Sigmoid colon (tissue), 7 donors: Measurements from ENCODE around the gene RAD51. TPM values are rescaled to one million over a fixed set of nuclear protein-coding genes. Genes with fewer than 3 reads are reported as not detected.

Experiments used
- DNase-seq: peaks from one replicate; pipeline ENCODE4 v3.0.0-alpha.2; 2019
- H3K27ac ChIP-seq, 4 donors: fragments of 200-600 bp; sonication (generic); one replicate each; pipeline ENCODE4 v1.5.1; 2016 to 2019; ENCODE audit warnings: mild to moderate bottlenecking in 1 of 4
- H3K27me3 ChIP-seq, 3 donors: fragments of 200-600 bp; sonication (generic); one replicate each; pipeline ENCODE4 v1.5.1; 2019; ENCODE audit warnings: mild to moderate bottlenecking in 1 of 3
- H3K36me3 ChIP-seq, 4 donors: fragments of 200-600 bp; sonication (generic); one replicate each; pipeline ENCODE4 v1.5.1; 2016 to 2019
- H3K4me1 ChIP-seq, 4 donors: fragments of 200-600 bp; sonication (generic); one replicate each; pipeline ENCODE4 v1.5.1; 2017 to 2019
- H3K4me3 ChIP-seq, 4 donors: fragments of 200-600 bp; sonication (generic); one replicate each; pipeline ENCODE4 v1.5.1; 2017 to 2019; ENCODE audit warnings: mild to moderate bottlenecking in 2 of 4, moderate library complexity in 1 of 4
- H3K9me3 ChIP-seq, 4 donors: fragments of 200-600 bp in 3 of 4; sonication (generic) in 3 of 4; one replicate each; pipeline versions ENCODE4 v1.5.1 to v1.6.1; 2013 to 2019
- EP300 ChIP-seq, 4 donors: sonication (generic); formaldehyde crosslinking; IDR thresholded peaks; one replicate each; pipeline ENCODE4 v1.6.1; 2017; ENCODE audit warnings: antibody characterized with exemption in 4 of 4
- POLR2A ChIP-seq, 2 donors: fragments of 450-650 bp; IDR thresholded peaks; one replicate each; pipeline ENCODE4 v1.6.1; 2016; ENCODE audit warnings: antibody characterized with exemption in 2 of 2, mild to moderate bottlenecking in 2 of 2, moderate library complexity in 2 of 2
- POLR2AphosphoS5 ChIP-seq, 4 donors: sonication (generic); formaldehyde crosslinking; IDR thresholded peaks; one replicate each; pipeline ENCODE4 v1.6.1; 2017; ENCODE audit warnings: antibody characterized with exemption in 4 of 4
- WGBS, 2 donors: extraction: QIAGEN DNeasy Blood & Tissue Kit; methylation state at CpG; one replicate each; pipeline ENCODE4 v1.1.7; 2013; 5-methylcytosine and 5-hydroxymethylcytosine counted together
- intact Hi-C: fragments of 100-400 bp; cut with DNase I; formaldehyde crosslinking; loops from one replicate; pipeline ENCODE4 v1.15.1; 2023
- polyA plus RNA-seq, 3 donors: library from polyadenylated mRNA; stranded (reverse); fragments of 200-250 nt; gene quantifications; one replicate each; pipeline ENCODE4 v1.2.3, GENCODE V29; 2013
- total RNA-seq, 4 donors: library from RNA; depleted of rRNA; stranded (reverse); fragments of >200 nt; gene quantifications; one replicate each; pipeline ENCODE4 v1.1.0, GENCODE V29; 2016
- TF ChIP-seq, protein P1 (sequence below), 4 experiments: fragments of 450-650 bp in 3 of 4; fragments of 200-600 bp in 1 of 4; IDR thresholded peaks; one replicate each; pipeline ENCODE4 v1.5.1; 2016 to 2019; ENCODE audit warnings: antibody characterized with exemption in 4 of 4, mild to moderate bottlenecking in 3 of 4, moderate library complexity in 2 of 4
- donor health status: healthy with polysubstance abuse.
- donor health status: Bipolar disorder and iron deficiency.
- donor health status: healthy.

The RAD51 gene
- total and polyA plus RNA-seq, 7 donors, result 1.1 to 9.8 (median 4.2) TPM; not detected in 2

- Histone ChIP-seq H3K27me3 (no peaks in the 10 kb centered on the region), H3K4me3 (peak overlapping the region; percentile 69 to 89 (median 81)), H3K9me3 (no peaks in the 10 kb centered on the region), H3K27ac (peak overlapping the region; percentile 96 to 100 (median 98)), H3K36me3 (peaks cover 0 to 23% (median 0%) of the 10 kb centered on the region in 4 donors), H3K4me1 (peaks cover 0 to 22% (median 20%) of the 10 kb centered on the region in 4 donors)
- WGBS, 2 donors, result 0 to 1% methylated on average over 24 of the region's 24 CpGs
- DNase-seq, result no peak
- intact Hi-C loops, result loop anchor here (2.0 to 5.0 kb wide), 2 partner anchors 59 to 112 kb away; partner anchors contain the start of genes DNAJC17, RMDN3 and ZFYVE19
- TF ChIP-seq POLR2A (IDR thresholded peaks at IDR 0.05) (no peak), POLR2AphosphoS5 (IDR thresholded peaks at IDR 0.05) (no peak), EP300 (IDR thresholded peaks at IDR 0.05) (no peak)
- TF ChIP-seq, protein P1, sequence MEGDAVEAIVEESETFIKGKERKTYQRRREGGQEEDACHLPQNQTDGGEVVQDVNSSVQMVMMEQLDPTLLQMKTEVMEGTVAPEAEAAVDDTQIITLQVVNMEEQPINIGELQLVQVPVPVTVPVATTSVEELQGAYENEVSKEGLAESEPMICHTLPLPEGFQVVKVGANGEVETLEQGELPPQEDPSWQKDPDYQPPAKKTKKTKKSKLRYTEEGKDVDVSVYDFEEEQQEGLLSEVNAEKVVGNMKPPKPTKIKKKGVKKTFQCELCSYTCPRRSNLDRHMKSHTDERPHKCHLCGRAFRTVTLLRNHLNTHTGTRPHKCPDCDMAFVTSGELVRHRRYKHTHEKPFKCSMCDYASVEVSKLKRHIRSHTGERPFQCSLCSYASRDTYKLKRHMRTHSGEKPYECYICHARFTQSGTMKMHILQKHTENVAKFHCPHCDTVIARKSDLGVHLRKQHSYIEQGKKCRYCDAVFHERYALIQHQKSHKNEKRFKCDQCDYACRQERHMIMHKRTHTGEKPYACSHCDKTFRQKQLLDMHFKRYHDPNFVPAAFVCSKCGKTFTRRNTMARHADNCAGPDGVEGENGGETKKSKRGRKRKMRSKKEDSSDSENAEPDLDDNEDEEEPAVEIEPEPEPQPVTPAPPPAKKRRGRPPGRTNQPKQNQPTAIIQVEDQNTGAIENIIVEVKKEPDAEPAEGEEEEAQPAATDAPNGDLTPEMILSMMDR (IDR thresholded peaks at IDR 0.05), result no peak
These were observed 506 bp downstream of the RAD51 start for GRCh38 chr15:40695469-40695890.

DNA sequence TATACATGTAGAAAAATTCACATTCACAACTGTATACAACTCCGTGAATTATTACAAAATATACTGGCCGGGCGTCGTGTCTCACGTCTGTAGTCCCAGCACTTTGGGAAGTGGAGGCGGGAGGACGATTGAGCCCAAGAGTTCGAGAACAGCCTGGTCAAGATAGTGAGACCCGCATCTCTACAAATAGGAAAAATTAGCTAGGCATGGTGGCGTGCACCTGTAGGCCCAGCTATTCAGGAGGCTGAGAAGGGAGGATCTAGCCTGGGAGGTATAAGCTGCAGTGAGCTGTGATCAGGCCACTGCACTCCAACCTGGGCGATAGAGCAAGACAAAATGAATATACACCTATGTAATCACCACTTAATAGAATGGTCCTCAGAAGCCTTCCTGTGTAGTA lies 1.3 kb downstream of the RAD51 start:
- WGBS, 2 donors, result 78 to 87% methylated on average over 11 of the region's 11 CpGs
- H3K27me3 ChIP-seq, result no peaks in the 10 kb centered on the region
- no peak for DNase-seq
- intact Hi-C loops, result loop anchor here (5.0 kb wide), 1 partner anchor 111 kb away; the partner anchor contains the start of genes DNAJC17 and ZFYVE19
- H3K9me3 ChIP-seq, result no peaks in the 10 kb centered on the region
- H3K27ac ChIP-seq, result no peak overlapping the region
- H3K4me3 ChIP-seq, result no peak overlapping the region
- TF ChIP-seq, protein P1 (IDR thresholded peaks at IDR 0.05), result no peak
- TF ChIP-seq EP300 (IDR thresholded peaks at IDR 0.05), result no peak
- no peak for TF ChIP-seq POLR2A (IDR thresholded peaks at IDR 0.05)
- no peak for TF ChIP-seq POLR2AphosphoS5 (IDR thresholded peaks at IDR 0.05)
- H3K4me1 ChIP-seq, result peaks cover 0 to 22% (median 20%) of the 10 kb centered on the region in 4 donors
- H3K36me3 ChIP-seq, result peaks cover 0 to 17% (median 0%) of the 10 kb centered on the region in 4 donors

- Histone ChIP-seq H3K27me3 (no peaks in the 10 kb centered on the region), H3K9me3 (no peaks in the 10 kb centered on the region), H3K4me3 (no peak overlapping the region), H3K4me1 (peaks cover 0 to 22% (median 20%) of the 10 kb centered on the region in 4 donors), H3K27ac (no peak overlapping the region), H3K36me3 (peaks cover 0 to 2% (median 0%) of the 10 kb centered on the region in 4 donors)
- WGBS, 2 donors, result 95% methylated on average over 7 of the region's 7 CpGs
- no peak for TF ChIP-seq POLR2AphosphoS5 (IDR thresholded peaks at IDR 0.05)
- no peak for TF ChIP-seq EP300 (IDR thresholded peaks at IDR 0.05)
- TF ChIP-seq POLR2A (IDR thresholded peaks at IDR 0.05), result no peak
- TF ChIP-seq, protein P1 (IDR thresholded peaks at IDR 0.05), result no peak
- no peak for DNase-seq
- intact Hi-C loops, result loop anchor here (5.0 kb wide), 1 partner anchor 109 kb away; the partner anchor contains the start of genes DNAJC17 and ZFYVE19
These were observed 2.9 kb downstream of the RAD51 start for GRCh38 chr15:40697916-40698315.

GRCh38 chr15:40702077-40702476 lies 7.1 kb downstream of the RAD51 start:
- TF ChIP-seq POLR2AphosphoS5 (IDR thresholded peaks at IDR 0.05) (no peak), EP300 (IDR thresholded peaks at IDR 0.05) (no peak), POLR2A (IDR thresholded peaks at IDR 0.05) (no peak)
- TF ChIP-seq, protein P1 (IDR thresholded peaks at IDR 0.05), result no peak
- 42 to 80% methylated on average over 7 of the region's 7 CpGs for WGBS, 2 donors
- Histone ChIP-seq H3K4me1 (no peaks in the 10 kb centered on the region), H3K9me3 (no peaks in the 10 kb centered on the region), H3K27me3 (no peaks in the 10 kb centered on the region), H3K27ac (no peak overlapping the region), H3K36me3 (no peaks in the 10 kb centered on the region), H3K4me3 (no peak overlapping the region)
- DNase-seq, result no peak
- intact Hi-C loops, result no loop called here

GRCh38 chr15:40706121-40706520 lies 11.1 kb downstream of the RAD51 start:
- no peaks in the 10 kb centered on the region for H3K4me1 ChIP-seq
- no peaks in the 10 kb centered on the region for H3K9me3 ChIP-seq
- no peak overlapping the region for H3K27ac ChIP-seq
- DNase-seq, result no peak
- H3K36me3 ChIP-seq, result no peaks in the 10 kb centered on the region
- 19 to 69% methylated on average over 2 of the region's 2 CpGs for WGBS, 2 donors
- intact Hi-C loops, result no loop called here
- no peaks in the 10 kb centered on the region for H3K27me3 ChIP-seq
- H3K4me3 ChIP-seq, result no peak overlapping the region
- TF ChIP-seq, protein P1 (IDR thresholded peaks at IDR 0.05), result no peak
- TF ChIP-seq POLR2A (IDR thresholded peaks at IDR 0.05), result no peak
- no peak for TF ChIP-seq POLR2AphosphoS5 (IDR thresholded peaks at IDR 0.05)
- no peak for TF ChIP-seq EP300 (IDR thresholded peaks at IDR 0.05)
